Cortex of kidney (tissue), 1 donor: Measurements from ENCODE around the gene ANGPTL2.

Experiments used
- DNase-seq: peaks from one replicate; lab custom pipeline; 2025; lab: John Stamatoyannopoulos, UW

Gene ANGPTL2

GRCh38 chr9:127116957-127117356 lies 5.5 kb downstream of the ANGPTL2 start:
- no peak for DNase-seq

- DNase-seq, result no peak
These were observed 6.2 kb downstream of the ANGPTL2 start for GRCh38 chr9:127116088-127116726.

GRCh38 chr9:127114606-127115005 lies 7.8 kb downstream of the ANGPTL2 start:
- DNase-seq, result no peak

GRCh38 chr9:127113191-127113972 lies 9.1 kb downstream of the ANGPTL2 start:
- DNase-seq, result no peak

GRCh38 chr9:127112735-127113161 lies 9.7 kb downstream of the ANGPTL2 start:
- DNase-seq, result no peak

- DNase-seq, result no peak
These were observed 10.4 kb downstream of the ANGPTL2 start for GRCh38 chr9:127112056-127112455.

GRCh38 chr9:127109212-127109711 lies 13.2 kb downstream of the ANGPTL2 start:
- no peak for DNase-seq

- no peak for DNase-seq
These were observed 14.2 kb downstream of the ANGPTL2 start for GRCh38 chr9:127107929-127108876.

GRCh38 chr9:127107171-127107928 lies 15.1 kb downstream of the ANGPTL2 start:
- no peak for DNase-seq

- no peak for DNase-seq
These were observed 16.0 kb downstream of the ANGPTL2 start for GRCh38 chr9:127106466-127106855.

- DNase-seq, result no peak
These were observed 16.5 kb downstream of the ANGPTL2 start for GRCh38 chr9:127105805-127106465.

GRCh38 chr9:127104581-127105311 lies 17.7 kb downstream of the ANGPTL2 start:
- no peak for DNase-seq

- no peak for DNase-seq
These were observed 19.6 kb downstream of the ANGPTL2 start for GRCh38 chr9:127102788-127103187.

GRCh38 chr9:127102176-127102575 lies 20.3 kb downstream of the ANGPTL2 start:
- DNase-seq, result no peak

- no peak for DNase-seq
These were observed 22.8 kb downstream of the ANGPTL2 start for GRCh38 chr9:127099664-127100063.

- no peak for DNase-seq
These were observed 23.4 kb downstream of the ANGPTL2 start for GRCh38 chr9:127098916-127099553.

- DNase-seq, result no peak
These were observed 24.8 kb downstream of the ANGPTL2 start for GRCh38 chr9:127097683-127098082.

GRCh38 chr9:127096208-127096607 lies 26.2 kb downstream of the ANGPTL2 start:
- no peak for DNase-seq

- DNase-seq, result no peak
These were observed 27.0 kb downstream of the ANGPTL2 start for GRCh38 chr9:127095411-127095810.
